ENCODE measurements around the gene VSIR.
A peak's percentile ranks its signal among the peaks of the same experiment; 100 is the strongest.

The VSIR gene

DNA sequence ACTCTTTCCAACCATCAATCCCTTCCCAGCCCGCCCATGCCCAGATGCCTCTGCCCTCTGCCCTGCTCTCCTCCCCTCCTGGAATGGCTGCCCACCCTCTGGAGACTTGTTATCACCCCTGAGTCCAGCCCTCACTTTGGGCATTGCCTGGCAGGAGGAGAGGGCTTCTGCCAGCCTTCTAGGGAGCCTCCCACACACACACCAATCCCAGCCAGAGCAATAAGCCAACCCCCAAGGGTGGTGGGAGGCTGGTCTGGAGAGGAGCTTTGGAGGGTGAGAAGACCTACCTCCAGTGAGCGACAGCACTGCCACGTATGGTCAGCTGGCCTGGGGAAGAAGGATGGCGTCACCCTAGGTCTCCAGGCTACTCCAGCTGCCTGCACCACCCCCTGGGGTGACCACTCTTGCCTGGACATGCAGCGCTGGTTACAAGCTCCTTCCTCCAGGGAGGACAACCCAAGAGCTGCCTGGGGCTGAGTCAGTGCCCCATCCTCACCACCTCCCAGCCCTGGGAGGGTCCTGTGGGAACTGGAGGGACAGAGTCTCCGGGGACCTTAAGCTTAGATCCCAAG is 62.2 kb downstream of the VSIR start:
- DNase-seq: no peak

DNA sequence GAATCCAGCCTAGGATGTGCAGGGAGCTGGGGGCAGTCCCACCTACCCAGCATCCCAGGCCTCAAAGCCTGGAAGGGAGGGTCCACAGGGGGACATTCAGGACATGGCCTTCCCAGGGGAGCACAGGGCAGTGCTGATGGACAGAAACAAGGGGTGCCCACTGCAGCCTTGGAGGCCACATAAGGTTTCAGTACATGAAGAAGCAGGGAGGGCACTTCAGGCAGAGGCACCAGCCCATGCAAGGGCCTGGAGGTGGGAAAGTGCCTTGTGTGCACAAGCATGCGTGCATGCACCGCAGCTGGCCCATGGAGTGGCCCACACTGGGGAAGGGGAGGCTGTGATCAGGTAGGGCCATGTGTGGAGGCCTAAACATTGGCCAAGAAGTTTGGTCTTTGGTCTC is 62.8 kb downstream of the VSIR start:
- no peak for DNase-seq

DNA sequence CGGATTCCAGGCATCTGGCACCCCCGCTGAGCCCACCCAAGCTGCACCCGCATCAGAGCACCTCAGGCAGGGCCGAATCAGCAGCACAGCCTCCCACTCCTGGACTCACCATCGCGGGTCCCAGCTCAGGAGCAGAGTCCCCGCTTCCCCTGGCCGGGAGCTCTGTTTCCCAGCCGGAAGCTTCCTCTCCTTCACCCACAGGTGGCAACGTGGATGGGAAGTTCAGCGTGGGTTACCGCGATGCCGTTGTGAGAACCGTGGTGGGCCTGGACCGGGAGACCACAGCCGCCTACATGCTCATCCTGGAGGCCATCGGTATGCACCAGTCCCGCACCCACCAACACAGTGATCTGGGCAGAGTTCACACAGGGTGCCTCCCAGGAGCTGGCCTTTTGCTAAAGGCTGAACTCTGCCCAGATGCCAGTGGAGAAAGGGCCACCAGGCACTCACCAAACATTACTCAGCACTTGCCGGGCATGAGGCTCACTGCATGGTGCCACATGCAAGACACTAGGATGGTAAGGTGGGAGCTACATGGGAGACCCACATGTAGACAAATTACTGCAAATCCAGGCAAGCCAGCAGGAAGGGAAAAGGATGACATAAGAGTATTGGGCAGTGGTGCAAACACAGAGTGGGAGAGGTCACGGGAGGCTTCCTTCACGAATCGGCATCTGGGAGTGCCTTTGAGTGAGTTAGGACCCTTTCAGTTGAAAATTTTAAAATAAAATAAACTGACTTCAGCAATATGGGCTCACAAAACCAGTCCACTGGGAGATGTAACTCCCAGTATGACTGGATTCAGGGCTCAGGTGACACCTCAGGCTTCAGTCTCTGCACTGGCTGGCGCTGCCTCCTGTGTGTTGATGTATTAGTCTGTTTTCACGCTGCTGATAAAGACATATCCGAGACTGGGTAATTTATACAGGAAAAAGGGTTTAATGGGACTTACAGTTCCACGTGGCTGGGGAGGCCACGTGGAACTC is 64.1 kb downstream of the VSIR start:
- DNase-seq: no peak

DNA sequence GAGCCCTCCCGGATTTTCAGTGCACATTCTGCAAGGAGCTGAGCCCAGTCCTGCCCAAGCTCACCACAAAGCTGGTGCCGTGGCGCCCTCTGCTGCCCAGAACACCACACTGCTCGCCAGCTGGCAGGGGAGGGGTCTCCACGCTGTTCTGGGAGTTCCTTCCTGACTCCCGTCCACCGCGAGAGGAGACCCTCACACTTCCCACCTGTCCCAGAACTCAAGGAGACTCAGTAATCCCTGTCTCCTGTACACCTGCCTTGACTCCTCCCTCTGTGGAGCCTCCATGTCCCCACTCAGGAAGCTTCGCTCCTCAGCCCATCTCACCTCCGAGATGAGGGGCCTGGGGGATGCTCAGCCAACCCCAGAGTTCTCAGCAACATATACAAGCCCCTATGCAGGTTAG is 65.0 kb downstream of the VSIR start:
- peak; percentile 5 for DNase-seq

DNA sequence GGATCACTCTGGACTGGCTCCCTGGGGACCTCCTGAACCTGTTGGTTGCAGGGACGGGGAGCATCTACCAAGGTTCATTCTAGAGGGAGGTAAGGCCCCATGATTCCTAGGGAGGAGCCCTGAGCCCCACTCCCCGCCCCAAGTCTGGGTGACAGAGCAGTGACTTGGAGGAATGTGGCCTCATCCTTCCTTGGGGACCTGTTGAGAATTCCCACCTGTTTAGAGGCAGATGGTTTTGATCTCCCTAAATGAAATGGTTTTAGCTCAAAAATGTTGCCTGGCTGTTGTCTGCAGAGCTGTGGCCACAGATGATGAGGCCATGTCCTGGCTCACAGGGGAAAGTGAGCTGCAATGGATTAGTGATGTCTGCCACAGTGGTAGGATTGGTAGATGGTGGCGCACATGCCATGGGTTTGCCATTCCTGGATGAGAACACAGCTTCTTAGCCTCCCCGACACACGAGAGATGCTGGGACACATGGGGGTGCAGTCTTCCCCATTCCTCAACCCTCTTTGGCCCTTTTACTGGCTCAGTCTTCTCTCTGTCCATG is 66.0 kb downstream of the VSIR start:
- no peak for DNase-seq

DNA sequence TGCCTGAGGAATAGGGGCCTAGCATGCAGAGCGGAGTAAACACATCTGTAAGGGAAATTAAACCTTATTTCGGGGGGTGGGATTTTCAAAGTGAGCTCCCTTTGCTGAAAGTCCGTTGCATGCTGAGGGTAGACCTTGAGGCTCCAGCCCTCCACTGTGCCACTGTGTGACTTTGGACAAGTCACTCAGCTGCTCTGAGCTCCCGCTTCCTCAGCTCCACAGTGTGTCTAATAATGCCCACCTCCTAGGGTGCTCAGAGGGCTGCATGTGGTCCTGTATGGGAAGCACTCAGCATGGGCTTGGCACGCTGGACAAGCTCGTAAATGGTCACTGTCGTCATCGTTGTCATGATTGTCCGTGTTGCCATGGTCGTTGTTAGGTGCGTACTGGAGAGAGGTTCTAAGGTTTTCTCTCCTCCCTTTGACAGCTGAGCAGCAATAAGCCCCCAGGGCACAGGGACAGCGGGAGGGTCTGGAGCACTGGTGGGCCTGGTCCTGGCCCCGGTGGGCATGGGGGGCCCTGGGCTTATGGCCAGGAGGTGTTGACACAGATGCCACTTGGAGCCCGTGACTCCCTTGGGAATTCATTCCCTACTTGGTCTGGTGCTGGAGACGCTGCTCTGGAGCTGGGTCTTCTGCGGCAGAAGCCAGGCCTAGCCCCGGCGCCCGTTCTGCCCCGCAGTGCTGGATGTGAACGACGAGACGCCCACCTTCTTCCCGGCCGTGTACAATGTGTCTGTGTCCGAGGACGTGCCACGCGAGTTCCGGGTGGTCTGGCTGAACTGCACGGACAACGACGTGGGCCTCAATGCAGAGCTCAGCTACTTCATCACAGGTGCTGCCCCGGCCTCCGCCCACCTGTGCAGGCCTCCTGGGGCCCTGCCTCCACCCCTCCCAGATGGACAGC is 66.9 kb downstream of the VSIR start:
- peak; percentile 42 for DNase-seq

DNA sequence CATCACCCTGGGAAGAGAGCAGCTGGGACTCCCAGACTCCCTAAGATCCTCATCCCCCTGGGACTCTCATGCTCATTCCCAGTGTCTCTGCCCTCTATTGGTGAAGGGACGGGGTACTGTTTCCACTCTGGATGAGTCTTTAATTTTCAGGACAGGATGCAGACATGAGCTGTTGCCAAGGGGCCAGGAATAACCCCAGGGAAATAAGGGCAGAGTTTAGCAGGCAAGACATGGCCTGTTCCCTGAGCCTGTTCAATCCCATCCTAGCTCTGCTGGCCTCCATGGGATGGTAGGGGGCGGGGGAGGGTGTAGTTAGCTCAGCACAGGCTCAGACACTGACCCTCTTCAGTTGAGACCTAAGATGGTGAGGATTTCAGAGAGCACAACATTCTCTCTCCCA is 67.7 kb downstream of the VSIR start:
- DNase-seq: no peak

DNA sequence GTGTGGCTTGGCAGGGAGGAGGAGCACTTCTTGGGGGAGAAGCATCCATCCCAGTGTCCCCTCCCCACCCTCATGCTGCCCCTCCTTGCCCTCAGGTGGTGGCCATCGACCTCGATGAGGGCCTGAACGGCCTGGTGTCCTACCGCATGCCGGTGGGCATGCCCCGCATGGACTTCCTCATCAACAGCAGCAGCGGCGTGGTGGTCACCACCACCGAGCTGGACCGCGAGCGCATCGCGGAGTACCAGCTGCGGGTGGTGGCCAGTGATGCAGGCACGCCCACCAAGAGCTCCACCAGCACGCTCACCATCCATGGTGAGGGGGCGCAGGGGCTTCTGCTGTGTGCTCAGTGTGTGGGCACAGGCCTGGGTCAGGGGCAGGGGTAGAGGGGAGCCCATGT is 68.5 kb downstream of the VSIR start:
- no peak for DNase-seq

DNA sequence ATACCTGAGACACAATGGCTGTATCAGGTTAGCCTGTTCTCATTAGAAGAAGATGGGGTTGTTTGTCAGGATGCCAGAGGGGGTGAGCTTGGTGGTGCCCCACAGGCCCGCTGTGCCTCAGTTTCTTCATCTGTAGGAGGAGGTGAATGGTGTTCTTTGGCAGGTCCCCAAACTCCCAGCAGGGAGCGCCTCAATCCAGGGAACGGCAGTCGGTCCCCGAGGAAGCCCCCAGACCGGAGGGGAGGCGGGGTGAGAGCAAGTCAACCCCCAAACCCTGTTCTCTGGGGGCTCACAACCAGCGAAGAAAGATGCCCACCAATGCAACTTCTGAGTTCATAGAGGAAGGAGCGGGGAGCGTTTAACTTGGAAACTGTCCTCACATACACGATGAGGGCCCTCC is 69.7 kb downstream of the VSIR start:
- DNase-seq: no peak

DNA sequence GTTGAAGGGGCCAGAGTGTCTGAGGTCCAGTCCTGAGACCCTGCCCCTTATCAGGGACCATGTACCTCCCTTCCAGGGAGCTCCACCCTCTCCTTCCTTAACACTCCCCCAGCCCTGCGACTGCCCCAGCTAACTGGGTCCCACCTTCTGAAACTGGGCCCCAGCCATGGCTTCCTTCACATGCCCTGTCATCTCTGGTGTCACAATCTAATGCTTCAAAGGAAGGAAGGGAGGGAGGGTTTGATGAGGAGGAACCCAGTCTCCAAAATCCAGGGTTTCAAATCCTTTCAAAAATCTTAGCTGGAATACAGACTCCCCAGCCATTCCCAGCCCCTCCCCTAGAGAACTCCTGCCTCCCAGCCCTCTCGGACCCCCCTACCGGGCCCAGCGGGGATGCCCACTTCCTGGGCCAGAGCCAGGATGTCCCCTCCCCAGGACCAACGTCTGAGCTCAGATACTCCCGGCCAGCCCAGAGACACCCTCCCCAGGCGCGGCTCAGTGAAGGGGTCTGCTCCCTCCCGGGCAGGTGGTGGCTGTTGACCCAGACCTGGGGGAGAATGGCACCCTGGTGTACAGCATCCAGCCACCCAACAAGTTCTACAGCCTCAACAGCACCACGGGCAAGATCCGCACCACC is 71.7 kb downstream of the VSIR start:
- DNase-seq: no peak

DNA sequence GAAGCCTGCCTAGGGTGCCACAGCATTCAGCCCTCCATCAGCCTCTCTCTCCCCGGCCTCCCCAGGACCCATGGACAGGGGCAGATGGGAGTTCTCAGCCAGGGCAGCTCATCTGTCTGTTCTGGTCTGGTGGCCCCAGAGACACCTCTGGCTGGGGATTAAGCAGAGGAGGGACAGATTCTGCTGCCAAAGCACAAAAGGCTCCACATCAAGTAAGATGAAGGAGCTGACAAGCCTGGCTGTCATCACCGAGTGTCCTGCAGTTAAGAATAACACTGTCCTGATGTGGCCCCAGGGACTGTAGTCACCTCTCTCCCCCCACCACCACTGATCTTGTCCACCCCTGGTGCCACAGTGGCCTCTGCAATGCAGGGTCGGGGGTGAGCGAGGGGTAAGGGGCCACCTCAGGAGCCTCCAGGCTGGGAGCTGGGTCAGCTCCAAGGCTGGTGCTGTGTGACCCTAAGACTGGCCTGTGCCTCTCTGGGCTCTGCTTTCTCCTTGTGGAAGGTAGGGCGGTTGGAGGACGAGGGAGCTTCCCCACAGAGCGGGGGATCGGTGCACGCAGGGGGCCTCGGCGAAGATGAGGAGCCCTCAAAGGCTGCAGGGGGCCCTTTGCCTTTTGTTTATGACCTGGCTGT is 72.5 kb downstream of the VSIR start:
- no peak for DNase-seq

DNA sequence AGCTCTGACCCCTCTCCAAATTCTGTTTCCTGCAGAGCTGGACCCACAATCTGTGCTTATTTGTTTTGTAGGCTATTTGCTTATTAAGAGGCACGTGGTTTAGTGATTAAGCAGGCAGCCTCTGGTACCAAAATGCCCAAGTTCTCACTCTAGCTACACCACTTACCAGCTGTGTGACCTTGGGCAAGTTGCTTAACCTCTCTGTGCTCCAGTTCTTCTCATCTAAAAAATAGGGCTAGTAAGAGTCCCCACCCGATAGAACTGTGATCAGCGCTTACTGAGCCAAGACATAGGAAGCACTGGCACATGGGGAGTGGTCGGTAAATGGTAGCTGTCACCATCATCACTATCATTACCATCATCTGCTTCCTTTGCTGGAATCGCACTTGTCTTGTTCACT is 74.6 kb downstream of the VSIR start:
- DNase-seq: no peak

DNA sequence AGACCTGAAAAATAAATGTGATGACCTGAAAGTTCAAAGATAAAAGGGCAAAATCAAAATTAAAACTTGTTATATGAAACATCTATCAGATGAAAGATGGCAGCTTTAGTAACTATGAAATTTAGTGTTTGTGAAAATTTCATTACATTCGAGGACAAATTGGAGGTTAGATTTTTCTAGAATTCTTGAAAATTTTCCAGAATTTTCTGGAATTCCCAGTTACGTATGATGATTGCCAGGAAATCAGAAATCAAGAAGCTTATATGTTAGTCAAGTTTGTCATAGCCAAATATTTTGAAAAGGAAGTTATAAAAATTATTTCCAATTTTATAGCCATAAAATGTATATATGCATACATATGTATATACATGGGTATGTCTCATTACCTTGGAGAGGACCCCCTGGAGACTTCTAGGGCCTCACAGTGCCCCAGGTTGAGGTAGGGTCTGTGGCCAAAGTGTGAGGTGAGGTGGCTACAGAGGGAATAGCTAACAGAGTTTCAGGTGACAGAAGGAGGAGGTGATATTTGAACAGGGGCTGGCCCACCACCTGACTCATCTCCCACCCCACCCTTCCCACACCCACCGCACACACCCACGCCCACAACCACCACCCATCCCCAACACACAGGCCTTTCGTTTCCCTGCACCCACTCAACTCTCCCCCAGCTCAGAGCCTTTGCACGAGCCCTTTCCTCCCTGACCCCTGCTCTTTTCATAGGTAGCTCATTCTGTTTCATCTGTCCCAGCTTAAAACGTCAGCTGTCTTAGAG is 75.2 kb downstream of the VSIR start:
- DNase-seq: no peak
